ENCODE results near the gene GRM3. TPM values are rescaled to one million over a fixed set of nuclear protein-coding genes. Genes with fewer than 3 reads are reported as not detected.

Gene GRM3
- total RNA-seq, 3 donors from 2014 or later = not detected

DNA sequence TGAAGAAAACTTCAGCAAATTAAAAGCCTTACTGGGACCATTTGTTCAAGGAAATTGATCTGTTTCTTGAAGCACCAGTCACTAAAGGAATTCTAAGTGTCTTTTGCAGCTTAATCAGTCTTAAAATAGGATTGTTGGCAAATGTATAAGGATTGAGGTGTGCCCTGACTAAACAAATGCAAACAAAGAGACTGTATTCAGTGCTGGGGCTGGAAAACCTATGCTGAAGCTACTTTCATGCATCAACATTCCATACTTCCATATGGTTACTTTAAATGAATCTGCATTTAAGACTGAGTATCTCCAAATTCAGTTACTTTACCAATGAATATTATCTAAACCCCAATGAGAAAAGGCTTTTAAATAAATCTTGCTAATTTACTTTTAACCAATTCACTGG lies 232.4 kb downstream of the GRM3 start:
- TF ChIP-seq POLR2AphosphoS5 (IDR thresholded peaks at IDR 0.05) (no peak), POLR2A (IDR thresholded peaks at IDR 0.05) (no peak)
- TF ChIP-seq, protein P1, sequence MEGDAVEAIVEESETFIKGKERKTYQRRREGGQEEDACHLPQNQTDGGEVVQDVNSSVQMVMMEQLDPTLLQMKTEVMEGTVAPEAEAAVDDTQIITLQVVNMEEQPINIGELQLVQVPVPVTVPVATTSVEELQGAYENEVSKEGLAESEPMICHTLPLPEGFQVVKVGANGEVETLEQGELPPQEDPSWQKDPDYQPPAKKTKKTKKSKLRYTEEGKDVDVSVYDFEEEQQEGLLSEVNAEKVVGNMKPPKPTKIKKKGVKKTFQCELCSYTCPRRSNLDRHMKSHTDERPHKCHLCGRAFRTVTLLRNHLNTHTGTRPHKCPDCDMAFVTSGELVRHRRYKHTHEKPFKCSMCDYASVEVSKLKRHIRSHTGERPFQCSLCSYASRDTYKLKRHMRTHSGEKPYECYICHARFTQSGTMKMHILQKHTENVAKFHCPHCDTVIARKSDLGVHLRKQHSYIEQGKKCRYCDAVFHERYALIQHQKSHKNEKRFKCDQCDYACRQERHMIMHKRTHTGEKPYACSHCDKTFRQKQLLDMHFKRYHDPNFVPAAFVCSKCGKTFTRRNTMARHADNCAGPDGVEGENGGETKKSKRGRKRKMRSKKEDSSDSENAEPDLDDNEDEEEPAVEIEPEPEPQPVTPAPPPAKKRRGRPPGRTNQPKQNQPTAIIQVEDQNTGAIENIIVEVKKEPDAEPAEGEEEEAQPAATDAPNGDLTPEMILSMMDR (IDR thresholded peaks at IDR 0.05) = no peak
- Histone ChIP-seq H3K4me1 (no peaks in the 10 kb centered on the region), H3K4me3 (no peak overlapping the region), H3K36me3 (no peaks in the 10 kb centered on the region), H3K27me3 (no peaks in the 10 kb centered on the region), H3K27ac (no peak overlapping the region), H3K9me3 (no peaks in the 10 kb centered on the region)
- no peak for DNase-seq (ENCODE audit: low spot score in 2 of 2)
- intact Hi-C loops (cut with DNase I; ENCODE audit: low total_unique reads) = no loop called here

DNA sequence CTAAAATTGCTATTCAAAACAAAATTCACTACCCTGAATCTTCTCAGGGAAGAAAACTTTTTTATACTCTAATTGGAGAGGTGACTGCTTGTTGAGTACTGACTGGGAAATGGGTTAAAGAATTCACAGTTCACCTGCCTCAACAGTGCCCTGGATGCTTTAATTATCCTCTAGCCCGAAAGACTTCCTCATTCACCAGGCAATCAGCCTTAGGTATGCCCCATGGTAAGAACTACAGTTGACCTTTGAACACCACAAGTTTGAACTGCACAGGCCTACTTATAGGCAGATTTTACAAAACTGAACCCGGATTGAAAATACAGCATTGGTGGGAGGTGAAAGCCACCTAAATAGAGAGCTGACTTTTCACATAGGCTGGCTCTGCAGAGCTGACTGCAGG lies 240.4 kb downstream of the GRM3 start:
- H3K27ac ChIP-seq = no peak overlapping the region
- TF ChIP-seq, protein P1 (IDR thresholded peaks at IDR 0.05) = no peak
- TF ChIP-seq POLR2AphosphoS5 (IDR thresholded peaks at IDR 0.05) = no peak
- TF ChIP-seq POLR2A (IDR thresholded peaks at IDR 0.05) = no peak
- H3K4me3 ChIP-seq = no peak overlapping the region
- no peaks in the 10 kb centered on the region for H3K4me1 ChIP-seq
- no peaks in the 10 kb centered on the region for H3K9me3 ChIP-seq
- no peak for DNase-seq (ENCODE audit: low spot score in 2 of 2)
- intact Hi-C loops (cut with DNase I; ENCODE audit: low total_unique reads) = no loop called here
- no peaks in the 10 kb centered on the region for H3K36me3 ChIP-seq
- no peaks in the 10 kb centered on the region for H3K27me3 ChIP-seq

GRCh38 chr7:86889501-86889900 lies 245.8 kb downstream of the GRM3 start:
- no peak for TF ChIP-seq POLR2A (IDR thresholded peaks at IDR 0.05)
- TF ChIP-seq, protein P1 (IDR thresholded peaks at IDR 0.05) = no peak
- TF ChIP-seq POLR2AphosphoS5 (IDR thresholded peaks at IDR 0.05) = no peak
- H3K27ac ChIP-seq = no peak overlapping the region
- H3K4me3 ChIP-seq = no peak overlapping the region
- H3K9me3 ChIP-seq = no peaks in the 10 kb centered on the region
- intact Hi-C loops (cut with DNase I; ENCODE audit: low total_unique reads) = no loop called here
- H3K36me3 ChIP-seq = no peaks in the 10 kb centered on the region
- DNase-seq (ENCODE audit: low spot score in 2 of 2) = no peak
- H3K4me1 ChIP-seq = no peaks in the 10 kb centered on the region
- H3K27me3 ChIP-seq = no peaks in the 10 kb centered on the region

- intact Hi-C loops (cut with DNase I; ENCODE audit: low total_unique reads) = no loop called here
- TF ChIP-seq, protein P1 (IDR thresholded peaks at IDR 0.05) = no peak
- no peak for TF ChIP-seq POLR2A (IDR thresholded peaks at IDR 0.05)
- no peak for TF ChIP-seq POLR2AphosphoS5 (IDR thresholded peaks at IDR 0.05)
- no peak overlapping the region for H3K27ac ChIP-seq
- no peaks in the 10 kb centered on the region for H3K27me3 ChIP-seq
- H3K4me3 ChIP-seq = no peak overlapping the region
- H3K36me3 ChIP-seq = no peaks in the 10 kb centered on the region
- DNase-seq (ENCODE audit: low spot score in 2 of 2) = no peak
- no peaks in the 10 kb centered on the region for H3K4me1 ChIP-seq
- H3K9me3 ChIP-seq = no peaks in the 10 kb centered on the region
Observed at GRCh38 chr7:86898171-86898570, 254.5 kb downstream of the GRM3 start.

GRCh38 chr7:86900886-86901285 lies 257.2 kb downstream of the GRM3 start:
- Histone ChIP-seq H3K27me3 (no peaks in the 10 kb centered on the region), H3K4me1 (no peaks in the 10 kb centered on the region), H3K4me3 (no peak overlapping the region), H3K27ac (no peak overlapping the region), H3K36me3 (no peaks in the 10 kb centered on the region), H3K9me3 (no peaks in the 10 kb centered on the region)
- no peak for DNase-seq (ENCODE audit: low spot score in 2 of 2)
- intact Hi-C loops (cut with DNase I; ENCODE audit: low total_unique reads) = no loop called here
- no peak for TF ChIP-seq POLR2AphosphoS5 (IDR thresholded peaks at IDR 0.05)
- TF ChIP-seq, protein P1 (IDR thresholded peaks at IDR 0.05) = no peak
- TF ChIP-seq POLR2A (IDR thresholded peaks at IDR 0.05) = no peak

Data from breast epithelium (tissue), 4 donors.